ENCODE measurements around the gene TMED4. TPM values are rescaled to one million over a fixed set of nuclear protein-coding genes. Genes with fewer than 3 reads are reported as not detected.
"Not testable (repeated sequence)": the region's sequence is repeated elsewhere in the genome, so short reads cannot be mapped to it uniquely, and the experiment has no call there.

TMED4 gene
- total and polyA plus RNA-seq, 3 donors from 2014 or later = 77.8 to 236 (median 164) TPM

DNA sequence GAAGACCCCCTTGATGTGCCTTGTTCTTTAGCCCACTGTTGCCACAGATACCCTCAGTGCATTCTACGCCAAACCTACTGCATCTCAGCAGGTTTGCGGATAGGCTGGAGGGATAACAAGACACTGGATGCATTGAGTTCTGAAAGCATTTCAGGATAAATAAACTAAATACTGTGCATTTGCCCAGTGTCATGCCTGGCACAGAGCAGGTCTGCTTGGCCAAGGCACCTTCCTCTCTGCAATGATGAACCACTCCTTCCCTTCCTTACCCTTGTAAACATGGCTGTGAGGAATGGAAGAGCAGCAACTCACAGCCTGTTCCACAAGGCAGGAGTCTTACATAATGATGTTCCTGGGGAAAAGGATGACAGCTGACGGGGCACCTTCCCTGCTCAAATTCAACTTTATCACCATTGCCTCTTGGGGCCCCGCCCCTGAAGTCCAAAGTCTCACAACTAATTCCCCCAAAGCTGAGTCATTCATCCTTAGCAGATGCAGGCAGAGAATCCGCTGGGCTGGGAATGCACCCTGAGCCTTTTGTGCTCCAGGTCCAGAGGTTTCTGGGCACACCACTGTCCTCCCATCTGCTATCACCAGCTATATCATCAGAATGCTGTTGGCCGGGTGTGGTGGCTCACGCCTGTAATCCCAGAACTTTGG, 19.9 kb downstream of the TMED4 start:
- DNase-seq = no peak
- Histone ChIP-seq H3K27me3 (no peaks in the 10 kb centered on the region), H3K27ac (no peak overlapping the region), H3K4me3 (no peak overlapping the region), H3K9me3 (no peaks in the 10 kb centered on the region), H3K4me1 (no peaks in the 10 kb centered on the region), H3K36me3 (ENCODE audit: low read depth, missing control alignments) (no peaks in the 10 kb centered on the region)
- intact Hi-C loops (cut with DNase I; ENCODE audit: low total_unique reads) = no loop called here
- no peak for TF ChIP-seq POLR2A (IDR thresholded peaks at IDR 0.05)
- TF ChIP-seq CTCF (IDR thresholded peaks at IDR 0.05) = no peak
- WGBS, 2 donors = 91 to 94% methylated on average over 7 of the region's 7 CpGs

DNA sequence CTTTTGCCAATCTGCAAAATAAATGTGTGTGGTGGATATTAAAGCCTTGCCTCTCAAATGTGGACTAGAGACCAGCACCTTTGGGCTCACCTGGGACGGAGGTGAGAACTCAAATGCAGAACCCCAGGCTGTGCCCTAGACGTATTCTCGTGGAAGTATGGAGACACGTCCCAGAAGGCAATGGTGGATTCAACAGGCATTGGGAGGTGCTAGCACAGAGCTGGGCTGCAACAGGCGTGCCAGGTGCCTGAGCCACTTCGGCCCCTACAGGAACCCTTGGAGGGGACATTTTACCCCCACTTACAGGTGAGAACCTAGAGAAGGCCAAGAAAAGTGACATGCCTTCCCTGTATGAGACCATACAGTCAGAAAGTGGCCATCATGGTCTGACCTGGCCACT, 20.6 kb downstream of the TMED4 start:
- DNase-seq = no peak
- WGBS, 2 donors = 92 to 93% methylated on average over 6 of the region's 6 CpGs
- Histone ChIP-seq H3K36me3 (ENCODE audit: low read depth, missing control alignments) (no peaks in the 10 kb centered on the region), H3K9me3 (no peaks in the 10 kb centered on the region), H3K4me1 (no peaks in the 10 kb centered on the region), H3K27ac (no peak overlapping the region), H3K27me3 (no peaks in the 10 kb centered on the region), H3K4me3 (no peak overlapping the region)
- TF ChIP-seq CTCF (IDR thresholded peaks at IDR 0.05) = no peak
- no peak for TF ChIP-seq POLR2A (IDR thresholded peaks at IDR 0.05)
- intact Hi-C loops (cut with DNase I; ENCODE audit: low total_unique reads) = no loop called here

- DNase-seq = no peak
These were observed 22.5 kb downstream of the TMED4 start for GRCh38 chr7:44559485-44559884.

DNA sequence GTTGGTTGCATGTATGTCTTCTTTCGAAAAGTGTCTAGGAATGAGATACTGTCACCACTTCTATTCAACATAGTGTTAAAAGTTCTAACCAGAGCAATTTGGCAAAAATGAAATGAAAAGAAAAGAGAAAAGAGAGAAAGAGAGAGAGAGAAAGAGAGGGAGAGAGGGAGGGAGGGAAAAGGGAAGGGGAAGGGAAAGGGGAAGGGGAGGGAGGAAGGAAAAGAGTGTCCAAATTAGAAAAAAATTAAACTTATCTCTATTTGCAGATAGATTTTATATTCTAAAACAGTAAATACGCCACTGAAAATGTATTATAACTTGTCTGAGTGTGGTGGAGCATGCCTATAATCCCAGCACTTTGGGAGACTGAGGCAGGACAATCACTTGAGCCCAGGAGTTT, 24.5 kb downstream of the TMED4 start:
- 86 to 92% methylated on average over 2 of the region's 2 CpGs for WGBS, 2 donors
- Histone ChIP-seq H3K27me3 (no peaks in the 10 kb centered on the region), H3K36me3 (ENCODE audit: low read depth, missing control alignments) (no peaks in the 10 kb centered on the region), H3K4me1 (no peaks in the 10 kb centered on the region), H3K27ac (no peak overlapping the region), H3K9me3 (no peaks in the 10 kb centered on the region), H3K4me3 (no peak overlapping the region)
- intact Hi-C loops (cut with DNase I; ENCODE audit: low total_unique reads) = no loop called here
- DNase-seq = no peak
- TF ChIP-seq CTCF (IDR thresholded peaks at IDR 0.05) (no peak), POLR2A (IDR thresholded peaks at IDR 0.05) (no peak)

More at GRCh38 chr7:44559485-44559884, 22.5 kb downstream of the TMED4 start:
- Histone ChIP-seq H3K9me3 (no peaks in the 10 kb centered on the region), H3K36me3 (ENCODE audit: low read depth, missing control alignments) (no peaks in the 10 kb centered on the region), H3K4me1 (no peaks in the 10 kb centered on the region), H3K4me3 (no peak overlapping the region), H3K27ac (no peak overlapping the region), H3K27me3 (no peaks in the 10 kb centered on the region)
- intact Hi-C loops (cut with DNase I; ENCODE audit: low total_unique reads) = no loop called here
- TF ChIP-seq POLR2A (IDR thresholded peaks at IDR 0.05) = no peak
- no peak for TF ChIP-seq CTCF (IDR thresholded peaks at IDR 0.05)
- 63 to 89% methylated on average over 3 to 4 of the region's 4 CpGs for WGBS, 2 donors

- no peak for DNase-seq
- Histone ChIP-seq H3K27me3 (no peaks in the 10 kb centered on the region), H3K27ac (no peak overlapping the region), H3K4me3 (no peak overlapping the region), H3K36me3 (ENCODE audit: low read depth, missing control alignments) (no peaks in the 10 kb centered on the region), H3K9me3 (no peaks in the 10 kb centered on the region), H3K4me1 (no peaks in the 10 kb centered on the region)
- intact Hi-C loops (cut with DNase I; ENCODE audit: low total_unique reads) = no loop called here
- TF ChIP-seq POLR2A (IDR thresholded peaks at IDR 0.05) (no peak), CTCF (IDR thresholded peaks at IDR 0.05) (no peak)
- 64 to 81% methylated on average over 2 of the region's 2 CpGs for WGBS, 2 donors
These were observed 26.7 kb downstream of the TMED4 start for GRCh38 chr7:44555350-44555749.

DNA sequence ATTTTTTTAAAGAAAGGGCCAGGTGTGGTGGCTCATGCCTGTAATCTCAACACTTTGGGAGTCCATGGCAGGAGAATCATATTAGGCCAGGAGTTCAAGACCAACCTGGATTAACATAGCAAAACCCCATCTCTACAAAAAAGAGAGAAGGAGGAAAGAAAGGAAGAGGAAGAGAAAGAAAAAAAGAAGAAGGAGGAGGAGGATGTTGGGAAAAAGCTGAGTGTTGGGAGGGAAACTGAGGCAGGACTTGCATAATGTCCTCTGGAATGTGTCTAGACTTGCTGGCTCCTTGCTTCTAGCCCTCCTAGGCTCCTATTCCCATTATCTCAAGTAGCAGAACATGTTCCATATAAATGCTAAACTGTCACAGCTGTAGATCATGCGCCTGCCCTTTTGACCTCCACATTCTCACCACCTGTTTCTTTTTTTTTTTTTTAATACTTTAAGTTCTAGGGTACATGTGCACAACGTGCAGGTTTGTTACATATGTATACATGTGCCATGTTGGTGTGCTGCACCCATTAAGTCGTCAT, 29.5 kb downstream of the TMED4 start:
- H3K36me3 ChIP-seq (ENCODE audit: low read depth, missing control alignments); H3K27ac ChIP-seq; H3K27me3 ChIP-seq; DNase-seq; H3K4me3 ChIP-seq; H3K4me1 ChIP-seq; H3K9me3 ChIP-seq; intact Hi-C loops (cut with DNase I; ENCODE audit: low total_unique reads): not testable (repeated sequence)
- 71 to 76% methylated on average over 3 of the region's 3 CpGs for WGBS, 2 donors
